ENCODE measurements around the gene JPT1. TPM values are rescaled to one million over a fixed set of nuclear protein-coding genes. Genes with fewer than 3 reads are reported as not detected.

Gene JPT1
- total RNA-seq, 1 experiment from 2014 or later, result 342 TPM

DNA sequence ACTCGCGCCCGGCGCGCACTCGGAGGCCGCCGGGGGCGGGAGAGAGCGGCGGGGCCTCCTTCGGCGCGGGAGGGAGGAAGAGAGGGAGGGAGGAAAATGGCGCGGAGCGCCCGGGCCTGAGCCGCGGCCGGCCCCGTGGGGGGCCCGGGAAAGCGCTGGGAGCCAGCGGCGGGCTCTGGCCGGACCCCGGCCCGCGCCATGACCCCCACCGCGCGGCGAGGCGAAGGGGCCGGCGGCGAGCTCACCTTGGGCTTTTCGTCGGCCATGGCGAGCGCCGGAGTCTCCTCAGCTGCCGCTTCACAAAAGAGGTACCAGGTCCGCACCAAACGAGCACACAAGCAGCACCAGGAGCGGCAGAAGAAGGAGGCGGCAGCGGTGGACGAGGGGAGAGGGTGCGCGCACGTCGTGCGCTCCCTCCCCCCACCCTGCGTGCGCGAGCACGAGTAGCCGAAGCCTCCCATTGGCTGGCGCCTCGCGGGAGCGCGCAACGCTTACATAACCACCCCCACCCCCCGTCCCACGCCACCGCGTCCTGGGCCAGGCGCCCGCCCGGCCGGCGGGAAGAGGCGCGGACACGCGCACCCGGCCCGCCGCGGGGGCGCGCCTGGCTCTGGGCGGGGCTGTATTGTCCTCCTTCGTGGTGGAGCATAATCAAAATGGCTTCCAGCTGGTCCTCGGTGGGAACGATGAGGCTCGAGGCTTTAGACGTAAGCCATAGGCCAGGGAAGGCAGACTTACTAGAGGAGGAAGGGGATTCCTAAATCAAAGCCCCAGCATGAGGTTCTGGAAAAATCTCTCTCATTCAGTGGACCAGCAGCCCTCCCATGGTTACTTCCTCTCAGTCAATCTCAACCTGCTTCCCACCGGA, 28.5 kb upstream of the JPT1 start, which contains the start of gene SUMO2:
SUMO2 (minus strand) TSS at position 391 of the 868 bp plus-strand sequence; CDS start at position 266, 125 bp downstream.
- Mint-ChIP-seq H3K36me3 (ENCODE audit: insufficient read depth, unreplicated experiment) (peaks cover 41% of the 10 kb centered on the region), H3K27me3 (ENCODE audit: insufficient read depth, unreplicated experiment) (no peaks in the 10 kb centered on the region), H3K4me1 (ENCODE audit: insufficient read depth, unreplicated experiment) (peaks cover 20% of the 10 kb centered on the region), H3K27ac (ENCODE audit: low read depth, unreplicated experiment) (peak within 1 kb of the TSS; percentile 77), H3K9me3 (ENCODE audit: unreplicated experiment) (peaks cover 6% of the 10 kb centered on the region), H3K4me3 (ENCODE audit: unreplicated experiment) (peak within 1 kb of the TSS; percentile 80)
- TF ChIP-seq, protein P1, sequence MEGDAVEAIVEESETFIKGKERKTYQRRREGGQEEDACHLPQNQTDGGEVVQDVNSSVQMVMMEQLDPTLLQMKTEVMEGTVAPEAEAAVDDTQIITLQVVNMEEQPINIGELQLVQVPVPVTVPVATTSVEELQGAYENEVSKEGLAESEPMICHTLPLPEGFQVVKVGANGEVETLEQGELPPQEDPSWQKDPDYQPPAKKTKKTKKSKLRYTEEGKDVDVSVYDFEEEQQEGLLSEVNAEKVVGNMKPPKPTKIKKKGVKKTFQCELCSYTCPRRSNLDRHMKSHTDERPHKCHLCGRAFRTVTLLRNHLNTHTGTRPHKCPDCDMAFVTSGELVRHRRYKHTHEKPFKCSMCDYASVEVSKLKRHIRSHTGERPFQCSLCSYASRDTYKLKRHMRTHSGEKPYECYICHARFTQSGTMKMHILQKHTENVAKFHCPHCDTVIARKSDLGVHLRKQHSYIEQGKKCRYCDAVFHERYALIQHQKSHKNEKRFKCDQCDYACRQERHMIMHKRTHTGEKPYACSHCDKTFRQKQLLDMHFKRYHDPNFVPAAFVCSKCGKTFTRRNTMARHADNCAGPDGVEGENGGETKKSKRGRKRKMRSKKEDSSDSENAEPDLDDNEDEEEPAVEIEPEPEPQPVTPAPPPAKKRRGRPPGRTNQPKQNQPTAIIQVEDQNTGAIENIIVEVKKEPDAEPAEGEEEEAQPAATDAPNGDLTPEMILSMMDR (IDR thresholded peaks at IDR 0.05; ENCODE audit: unreplicated experiment), result peak; percentile 20
- POLR2A ChIA-PET, result interaction anchor here (0.5 to 2.6 kb wide), 17 partner anchors 8 to 272 kb away, joined by 3 to 19 read pairs (median 4); partner anchors contain the start of genes GRB2, JPT1, KCTD2 and NUP85
- DNase-seq (ENCODE audit: unreplicated experiment), result peak; percentile 92
- BruUV-seq (replicated peaks), result no TSS peak
- intact Hi-C loops (cut with micrococcal nuclease), result no loop called here
- CTCF ChIA-PET, result interaction anchor here (0.6 to 2.2 kb wide), 3 partner anchors 8 to 69 kb away, joined by 3 to 7 read pairs (median 4); no protein-coding TSS in a partner anchor

DNA sequence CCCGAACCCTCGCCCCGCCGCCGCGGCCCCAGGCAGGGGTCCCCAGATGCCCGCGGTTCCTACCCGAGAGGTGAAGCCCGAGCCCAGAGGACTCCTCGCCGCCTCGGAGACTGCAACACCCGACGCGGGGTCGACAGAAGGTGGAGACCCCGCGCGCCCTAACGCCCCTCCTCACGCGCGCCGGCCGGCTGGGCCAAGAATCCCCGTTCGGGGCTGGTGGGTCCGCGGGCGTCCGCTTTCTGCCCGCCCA, 27.9 kb upstream of the JPT1 start:
- TF ChIP-seq, protein P1 (IDR thresholded peaks at IDR 0.05; ENCODE audit: unreplicated experiment), result no peak
- peaks cover 6% of the 10 kb centered on the region for H3K9me3 Mint-ChIP-seq (ENCODE audit: unreplicated experiment)
- DNase-seq (ENCODE audit: unreplicated experiment), result no peak
- H3K27ac Mint-ChIP-seq (ENCODE audit: low read depth, unreplicated experiment), result peak overlapping the region; percentile 77
- intact Hi-C loops (cut with micrococcal nuclease), result no loop called here
- ChIA-PET CTCF (interaction anchor here (2.2 kb wide), 1 partner anchor 68 kb away, joined by 7 read pairs; no protein-coding TSS in a partner anchor), POLR2A (interaction anchor here (1.2 to 1.3 kb wide), 2 partner anchors 9 to 58 kb away, joined by 3 to 10 read pairs; no protein-coding TSS in a partner anchor)
- H3K4me3 Mint-ChIP-seq (ENCODE audit: unreplicated experiment), result peak overlapping the region; percentile 80
- peaks cover 47% of the 10 kb centered on the region for H3K36me3 Mint-ChIP-seq (ENCODE audit: insufficient read depth, unreplicated experiment)
- H3K27me3 Mint-ChIP-seq (ENCODE audit: insufficient read depth, unreplicated experiment), result no peaks in the 10 kb centered on the region
- BruUV-seq (replicated peaks), result no TSS peak
- H3K4me1 Mint-ChIP-seq (ENCODE audit: insufficient read depth, unreplicated experiment), result peaks cover 20% of the 10 kb centered on the region

DNA sequence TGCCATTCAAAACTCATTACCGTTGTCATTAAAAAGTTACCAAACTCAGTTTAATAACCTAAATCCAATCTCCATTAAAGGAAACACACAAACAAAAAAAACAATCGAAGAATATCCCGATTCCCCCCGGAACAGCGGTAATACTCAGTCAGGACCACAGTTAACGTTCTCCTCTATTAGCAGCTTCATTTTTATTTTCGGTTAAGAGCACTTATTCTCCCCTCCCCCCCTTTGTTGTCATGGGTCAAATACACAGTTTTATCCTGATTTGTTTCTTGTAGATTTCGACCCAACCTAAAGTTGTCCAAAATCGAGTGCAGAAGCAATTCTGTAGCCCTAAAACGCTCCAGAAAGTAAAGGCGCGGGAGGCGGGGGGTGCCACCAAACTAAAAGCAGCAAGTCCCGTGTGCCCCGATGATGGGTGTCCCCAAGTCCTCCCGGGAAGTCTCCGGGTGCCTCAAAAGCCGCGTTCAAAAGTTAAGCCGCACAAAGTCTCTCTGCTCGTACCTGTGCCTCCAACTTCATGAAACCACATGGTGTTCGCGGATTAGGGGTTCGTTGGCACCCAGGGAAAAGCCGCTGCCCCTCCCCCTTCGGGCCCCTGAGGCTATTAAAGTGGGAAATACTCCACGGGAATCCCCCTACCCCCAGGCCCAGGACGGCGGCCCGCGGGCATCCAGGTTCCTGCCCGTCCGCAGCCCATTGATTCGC, 27.5 kb upstream of the JPT1 start:
- H3K4me3 Mint-ChIP-seq (ENCODE audit: unreplicated experiment), result peak overlapping the region; percentile 80
- POLR2A ChIA-PET, result interaction anchor here (0.6 to 2.4 kb wide), 20 partner anchors 9 to 267 kb away, joined by 3 to 19 read pairs (median 5); partner anchors contain the start of genes ARMC7, JPT1, KCTD2 and NUP85

More for the DNA sequence above, 27.5 kb upstream of the JPT1 start:
- Mint-ChIP-seq H3K27me3 (ENCODE audit: insufficient read depth, unreplicated experiment) (no peaks in the 10 kb centered on the region), H3K36me3 (ENCODE audit: insufficient read depth, unreplicated experiment) (peaks cover 52% of the 10 kb centered on the region), H3K9me3 (ENCODE audit: unreplicated experiment) (peaks cover 6% of the 10 kb centered on the region), H3K27ac (ENCODE audit: low read depth, unreplicated experiment) (peak overlapping the region; percentile 77), H3K4me1 (ENCODE audit: insufficient read depth, unreplicated experiment) (peaks cover 20% of the 10 kb centered on the region)
- TF ChIP-seq, protein P1 (IDR thresholded peaks at IDR 0.05; ENCODE audit: unreplicated experiment), result no peak
- CTCF ChIA-PET, result interaction anchor here (0.9 to 1.4 kb wide), 2 partner anchors 65 to 67 kb away, joined by 4 to 6 read pairs; no protein-coding TSS in a partner anchor
- BruUV-seq (replicated peaks), result TSS peak; percentile 34
- DNase-seq (ENCODE audit: unreplicated experiment), result peak; percentile 25
- intact Hi-C loops (cut with micrococcal nuclease), result no loop called here

All from MCF 10A (cell line).